CD14-positive monocyte (primary cell): ENCODE data around the gene AGA. TPM values are rescaled to one million over a fixed set of nuclear protein-coding genes. Genes with fewer than 3 reads are reported as not detected.

Source experiments
- DNase-seq, 3 donors: peaks; one replicate each; pipeline ENCODE4 v3.0.0-alpha.2; 2011 to 2022
- H2AFZ ChIP-seq: 2 replicates; pipeline ENCODE4 v1.6.0; 2012; ENCODE audit warnings: mild to moderate bottlenecking, low read depth, low read length, inconsistent platforms; ENCODE audit not compliant: insufficient read depth, poor library complexity, severe bottlenecking
- H3K27ac ChIP-seq, 2 donors: 1 replicate in 1 of 2; 2 replicates in 1 of 2; pipeline ENCODE4 v1.5.1; 2012 to 2013; ENCODE audit warnings: low read length in 2 of 2, control low read depth in 1 of 2, inconsistent platforms in 1 of 2, low read depth in 1 of 2, mild to moderate bottlenecking in 1 of 2
- H3K27me3 ChIP-seq, 2 donors: one replicate each; pipeline versions ENCODE4 v1.6.0 to v1.6.1; 2011 to 2013; ENCODE audit warnings: low read length in 2 of 2; ENCODE audit not compliant: control insufficient read depth in 2 of 2, insufficient read depth in 2 of 2
- H3K36me3 ChIP-seq, 2 donors: replicated peaks in 1 of 2; 1 replicate in 1 of 2; 2 replicates in 1 of 2; pipeline versions ENCODE4 v1.5.1 to v1.6.1; 2012 to 2013; ENCODE audit warnings: low read length in 2 of 2, control low read depth in 1 of 2, inconsistent platforms in 1 of 2, mild to moderate bottlenecking in 1 of 2; ENCODE audit not compliant: insufficient read depth in 2 of 2, control insufficient read depth in 1 of 2
- H3K4me1 ChIP-seq, 2 donors: 1 replicate in 1 of 2; 2 replicates in 1 of 2; pipeline versions ENCODE4 v1.5.1 to v1.6.1; 2012 to 2013; ENCODE audit warnings: low read length in 2 of 2, control low read depth in 1 of 2, inconsistent platforms in 1 of 2, mild to moderate bottlenecking in 1 of 2, moderate library complexity in 1 of 2; ENCODE audit not compliant: insufficient read depth in 2 of 2, control insufficient read depth in 1 of 2
- H3K4me2 ChIP-seq: replicated peaks from 2 replicates; pipeline ENCODE3; 2012; ENCODE audit warnings: low read length, moderate library complexity, mild to moderate bottlenecking; ENCODE audit not compliant: poor library complexity, severe bottlenecking; ENCODE audit errors: extremely low read depth
- H3K4me3 ChIP-seq, 3 experiments: fragments of 200-600 bp in 1 of 3; sonication (generic) in 1 of 3; replicated peaks in 1 of 3; 1 replicate in 2 of 3; 2 replicates in 1 of 3; pipeline ENCODE4 v1.5.1; 2011 to 2013; ENCODE audit warnings: low read length in 3 of 3, mild to moderate bottlenecking in 3 of 3, control low read depth in 2 of 3, low read depth in 2 of 3, inconsistent platforms in 1 of 3, moderate library complexity in 1 of 3
- H3K79me2 ChIP-seq: 2 replicates; pipeline ENCODE4 v1.6.0; 2012; ENCODE audit warnings: mild to moderate bottlenecking, control low read depth, inconsistent platforms, low read length, moderate library complexity; ENCODE audit not compliant: insufficient read depth
- H3K9ac ChIP-seq: 2 replicates; pipeline ENCODE4 v1.6.0; 2017; ENCODE audit warnings: low read length, mild to moderate bottlenecking; ENCODE audit not compliant: insufficient read depth, poor library complexity, severe bottlenecking
- H3K9me3 ChIP-seq, 2 donors: replicated peaks in 1 of 2; 1 replicate in 1 of 2; 2 replicates in 1 of 2; pipeline versions ENCODE4 v1.5.1 to v1.6.1; 2012 to 2013; ENCODE audit warnings: low read length in 2 of 2, control low read depth in 1 of 2; ENCODE audit not compliant: control insufficient read depth in 1 of 2, insufficient read depth in 1 of 2
- H4K20me1 ChIP-seq: 2 replicates; pipeline ENCODE4 v1.6.0; 2012; ENCODE audit warnings: mild to moderate bottlenecking, low read length, control low read depth, moderate library complexity; ENCODE audit not compliant: insufficient read depth
- H3K27ac Mint-ChIP-seq, 7 donors: one replicate each; pipeline ENCODE4 v1.8.0; 2020; ENCODE audit warnings: mild to moderate bottlenecking in 7 of 7, mixed read lengths in 7 of 7, moderate library complexity in 6 of 7, inconsistent platforms in 2 of 7
- H3K27me3 Mint-ChIP-seq, 3 donors: one replicate each; pipeline ENCODE4 v1.8.0; 2021 to 2022; ENCODE audit warnings: low read depth in 3 of 3, mild to moderate bottlenecking in 3 of 3, mixed read lengths in 3 of 3, moderate library complexity in 3 of 3, inconsistent platforms in 1 of 3
- H3K36me3 Mint-ChIP-seq, 2 donors: one replicate each; pipeline ENCODE4 v1.8.0; 2020; ENCODE audit warnings: mixed read lengths in 2 of 2, inconsistent platforms in 1 of 2, mild to moderate bottlenecking in 1 of 2
- H3K4me1 Mint-ChIP-seq: one replicate; pipeline ENCODE4 v1.8.0; 2020; ENCODE audit warnings: mild to moderate bottlenecking, mixed read lengths
- H3K4me3 Mint-ChIP-seq, 2 donors: one replicate each; pipeline ENCODE4 v1.8.0; 2020; ENCODE audit warnings: mild to moderate bottlenecking in 2 of 2, mixed read lengths in 2 of 2, moderate library complexity in 1 of 2
- H3K9me3 Mint-ChIP-seq, 7 donors: one replicate each; pipeline ENCODE4 v1.8.0; 2020 to 2022; ENCODE audit warnings: mixed read lengths in 7 of 7, mild to moderate bottlenecking in 6 of 7, moderate library complexity in 6 of 7, inconsistent platforms in 2 of 7
- WGBS: methylation state at CpG from one replicate; pipeline ENCODE4 v1.1.5; 2013; ENCODE audit warnings: missing lambda C conversion rate; ENCODE audit not compliant: insufficient coverage; 5-methylcytosine and 5-hydroxymethylcytosine counted together
- intact Hi-C, 2 donors: fragments of 100-400 bp; cut with micrococcal nuclease; formaldehyde crosslinking; loops; one replicate each; pipeline versions ENCODE4 v1.15.0 to v1.15.1; 2023
- polyA plus RNA-seq, 3 donors: library from polyadenylated mRNA; depleted of rRNA in 1 of 3; unstranded in 2 of 3; stranded (reverse) in 1 of 3; fragments of 300-500 nt in 2 of 3; fragments of >200 nt in 1 of 3; fragmentation: Illumina TruSeq in 2 of 3; gene quantifications; 1 replicate in 2 of 3; 2 replicates in 1 of 3; pipeline ENCODE4 v1.2.3, GENCODE V29; 2012 to 2021
- TF ChIP-seq, protein P1 (sequence below): fragments of 200-600 bp; IDR thresholded peaks from one replicate; pipeline ENCODE4 v1.8.0; 2022; ENCODE audit warnings: antibody characterized with exemption, mild to moderate bottlenecking

AGA gene
- polyA plus RNA-seq, 3 donors: 23.0 to 43.1 (median 27.4) TPM

- TF ChIP-seq, protein P1, sequence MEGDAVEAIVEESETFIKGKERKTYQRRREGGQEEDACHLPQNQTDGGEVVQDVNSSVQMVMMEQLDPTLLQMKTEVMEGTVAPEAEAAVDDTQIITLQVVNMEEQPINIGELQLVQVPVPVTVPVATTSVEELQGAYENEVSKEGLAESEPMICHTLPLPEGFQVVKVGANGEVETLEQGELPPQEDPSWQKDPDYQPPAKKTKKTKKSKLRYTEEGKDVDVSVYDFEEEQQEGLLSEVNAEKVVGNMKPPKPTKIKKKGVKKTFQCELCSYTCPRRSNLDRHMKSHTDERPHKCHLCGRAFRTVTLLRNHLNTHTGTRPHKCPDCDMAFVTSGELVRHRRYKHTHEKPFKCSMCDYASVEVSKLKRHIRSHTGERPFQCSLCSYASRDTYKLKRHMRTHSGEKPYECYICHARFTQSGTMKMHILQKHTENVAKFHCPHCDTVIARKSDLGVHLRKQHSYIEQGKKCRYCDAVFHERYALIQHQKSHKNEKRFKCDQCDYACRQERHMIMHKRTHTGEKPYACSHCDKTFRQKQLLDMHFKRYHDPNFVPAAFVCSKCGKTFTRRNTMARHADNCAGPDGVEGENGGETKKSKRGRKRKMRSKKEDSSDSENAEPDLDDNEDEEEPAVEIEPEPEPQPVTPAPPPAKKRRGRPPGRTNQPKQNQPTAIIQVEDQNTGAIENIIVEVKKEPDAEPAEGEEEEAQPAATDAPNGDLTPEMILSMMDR: no peak
- H3K36me3 Mint-ChIP-seq: peaks cover 0 to 4% of the 10 kb centered on the region in 2 donors
- no peak overlapping the region for H3K4me3 Mint-ChIP-seq
- no peaks in the 10 kb centered on the region for H3K9me3 ChIP-seq
- H3K36me3 ChIP-seq: no peaks in the 10 kb centered on the region
- H3K27ac ChIP-seq: no peak overlapping the region
- peaks cover 0 to 4% of the 10 kb centered on the region in 2 donors for H3K4me1 ChIP-seq
- H3K27me3 Mint-ChIP-seq: peaks cover 0 to 2% (median 0%) of the 10 kb centered on the region in 3 donors
- H3K4me2 ChIP-seq: no peak overlapping the region
- H3K27ac Mint-ChIP-seq: no peak overlapping the region
- peaks cover 10% of the 10 kb centered on the region for H3K4me1 Mint-ChIP-seq
- no peak overlapping the region for H3K9ac ChIP-seq
- intact Hi-C loops: no loop called here
- H4K20me1 ChIP-seq: no peaks in the 10 kb centered on the region
- H2AFZ ChIP-seq: no peak overlapping the region
- H3K27me3 ChIP-seq: no peaks in the 10 kb centered on the region
- peaks cover 0 to 6% (median 0%) of the 10 kb centered on the region in 7 donors for H3K9me3 Mint-ChIP-seq
- no peaks in the 10 kb centered on the region for H3K79me2 ChIP-seq
- no CpG with 5 or more reads among the region's 1 CpG for WGBS
- DNase-seq: peak in 1 of 3 donors; percentile 7
- no peak overlapping the region for H3K4me3 ChIP-seq
These were observed 41.0 kb upstream of the AGA start for GRCh38 chr4:177483271-177483670.

DNA sequence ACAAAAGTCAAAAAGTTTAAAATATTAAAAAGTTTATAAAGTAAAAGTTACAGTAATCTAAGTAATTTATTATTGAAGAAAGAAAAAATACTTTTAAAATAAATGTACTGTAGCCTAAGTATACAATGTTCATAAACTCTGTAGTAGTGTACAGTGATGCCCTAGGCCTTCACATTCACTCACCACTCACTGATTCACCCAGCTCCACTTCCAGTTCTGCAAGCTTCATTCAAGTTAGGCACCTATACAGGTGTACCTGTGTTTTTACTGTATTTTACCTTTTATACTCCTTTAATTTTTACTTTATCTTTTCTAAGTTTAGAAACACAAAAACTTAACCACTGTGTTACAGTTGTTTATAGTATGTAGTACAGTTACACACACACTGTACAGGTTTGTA is 40.1 kb upstream of the AGA start:
- TF ChIP-seq, protein P1: no peak
- no peak overlapping the region for H3K4me3 Mint-ChIP-seq
- Histone ChIP-seq H4K20me1 (no peaks in the 10 kb centered on the region), H3K9ac (no peak overlapping the region), H3K4me1 (peaks cover 0 to 4% of the 10 kb centered on the region in 2 donors), H2AFZ (no peak overlapping the region), H3K4me2 (no peak overlapping the region), H3K27me3 (no peaks in the 10 kb centered on the region), H3K79me2 (no peaks in the 10 kb centered on the region), H3K4me3 (no peak overlapping the region), H3K27ac (no peak overlapping the region), H3K36me3 (no peaks in the 10 kb centered on the region), H3K9me3 (no peaks in the 10 kb centered on the region)
- DNase-seq: no peak
- H3K36me3 Mint-ChIP-seq: peaks cover 0 to 4% of the 10 kb centered on the region in 2 donors
- peaks cover 0 to 2% (median 0%) of the 10 kb centered on the region in 3 donors for H3K27me3 Mint-ChIP-seq
- H3K27ac Mint-ChIP-seq: no peak overlapping the region
- peaks cover 10% of the 10 kb centered on the region for H3K4me1 Mint-ChIP-seq
- H3K9me3 Mint-ChIP-seq: peaks cover 0 to 6% (median 0%) of the 10 kb centered on the region in 7 donors
- intact Hi-C loops: no loop called here
